Panc1 (cell line): Measurements from ENCODE around the gene DPEP3. TPM values are rescaled to one million over a fixed set of nuclear protein-coding genes. Genes with fewer than 3 reads are reported as not detected.

ENCODE experiments used
- ATAC-seq: fragments of 200-7000 bp; cut with Tn5 transposase; 2 replicates; pipeline ENCODE4 v1.9.1; 2020; ENCODE audit warnings: mild to moderate bottlenecking, moderate library complexity
- Bru-seq: library from RNA; stranded (reverse); fragments of 400-500 nt; gene quantifications from one replicate; lab custom pipeline; 2021; lab: Mats Ljungman, UMichigan
- BruChase-seq, 2 experiments: library from RNA; stranded (reverse); fragments of 400-500 nt; gene quantifications; one replicate each; lab custom pipeline; 2021; lab: Mats Ljungman, UMichigan
- BruUV-seq: library from RNA; stranded (reverse); fragments of 400-500 nt; replicated peaks from 2 replicates; lab custom pipeline; 2021; lab: Mats Ljungman, UMichigan
- CTCF ChIA-PET: fragments of 300-600 bp; sonication (Branson Sonifier 250); formaldehyde crosslinking; loops from one replicate; lab custom pipeline; 2022; ENCODE audit warnings: antibody characterized with exemption; lab: Charles Lee
- POLR2A ChIA-PET: fragments of 300-600 bp; sonication (Branson Sonifier 250); formaldehyde crosslinking; loops from one replicate; lab custom pipeline; 2022; ENCODE audit warnings: antibody characterized with exemption; lab: Charles Lee
- DNase-seq: peaks from one replicate; pipeline ENCODE4 v3.0.0-alpha.2; 2010; ENCODE audit warnings: low read depth, low spot score
- H3K27ac ChIP-seq: 2 replicates; pipeline ENCODE4 v1.5.1; 2011; ENCODE audit warnings: mild to moderate bottlenecking, low read length, inconsistent platforms
- H3K27me3 ChIP-seq: fragments of 200-500 bp; sonication (Bioruptor generic); 2 replicates; pipeline ENCODE4 v1.6.0; 2014; ENCODE audit warnings: low read length, inconsistent platforms; ENCODE audit not compliant: control insufficient read depth, insufficient read depth
- H3K36me3 ChIP-seq: fragments of 200-500 bp; sonication (Bioruptor generic); 2 replicates; pipeline ENCODE4 v1.5.1; 2014; ENCODE audit warnings: inconsistent platforms, mild to moderate bottlenecking, low read length, moderate library complexity; ENCODE audit not compliant: control insufficient read depth, insufficient read depth
- H3K4me1 ChIP-seq: 2 replicates; pipeline ENCODE4 v1.5.1; 2011; ENCODE audit warnings: inconsistent platforms, mild to moderate bottlenecking, low read length, moderate library complexity; ENCODE audit not compliant: control insufficient read depth, insufficient read depth
- H3K4me3 ChIP-seq, 2 experiments: 2 replicates each; pipeline ENCODE4 v1.5.1; 2011 to 2012; ENCODE audit warnings: low read depth in 2 of 2, low read length in 2 of 2, mild to moderate bottlenecking in 2 of 2, inconsistent platforms in 1 of 2, moderate library complexity in 1 of 2
- H3K9me3 ChIP-seq: fragments of 200-500 bp; sonication (Bioruptor generic); 2 replicates; pipeline ENCODE4 v1.5.1; 2014; ENCODE audit warnings: low read depth, mild to moderate bottlenecking, inconsistent platforms, low read length, moderate library complexity; ENCODE audit not compliant: control insufficient read depth, insufficient read depth
- POLR2AphosphoS5 ChIP-seq: IDR thresholded peaks from 2 replicates; pipeline ENCODE4 v1.6.1; 2012; ENCODE audit warnings: mild to moderate bottlenecking, low read depth, low read length, moderate library complexity
- SIN3A ChIP-seq: IDR thresholded peaks from 2 replicates; pipeline ENCODE4 v1.6.1; 2012; ENCODE audit warnings: low read depth, mild to moderate bottlenecking, low read length, moderate library complexity, borderline replicate concordance; ENCODE audit not compliant: insufficient read depth
- TCF7L2 ChIP-seq: IDR thresholded peaks from 2 replicates; pipeline ENCODE4 v1.6.1; 2011; ENCODE audit warnings: mild to moderate bottlenecking, low read depth, low read length, inconsistent platforms
- in situ Hi-C: cut with HindIII; loops from 2 replicates; pipeline ENCODE4 v1.10.0; 2016; ENCODE audit warnings: low sequenced_read_pairs, low pct_unique_long_range_greater_than_20kb
- intact Hi-C: fragments of 100-400 bp; cut with micrococcal nuclease; formaldehyde crosslinking; loops from one replicate; pipeline ENCODE4 v1.10.0; 2022; ENCODE audit not compliant: unreplicated experiment
- long read RNA-seq: library from polyadenylated mRNA; unstranded; transcript quantifications from one replicate; pipeline ENCODE4 v2.0.0, GENCODE V29; 2021; ENCODE audit not compliant: unreplicated experiment
- polyA plus RNA-seq: library from polyadenylated mRNA; unstranded; fragments of >200 nt; gene quantifications from one replicate; pipeline ENCODE4 v1.2.1, GENCODE V29; 2012; ENCODE audit warnings: missing spikeins; ENCODE audit not compliant: insufficient read length
- total RNA-seq: library from RNA; stranded (reverse); gene quantifications from one replicate; pipeline ENCODE4 v1.2.1, GENCODE V29; 2021; ENCODE audit not compliant: unreplicated experiment
- TF ChIP-seq, protein P1 (sequence below): fragments of 450-650 bp; IDR thresholded peaks from 2 replicates; pipeline ENCODE4 v1.5.1; 2017; ENCODE audit warnings: mild to moderate bottlenecking
- TF ChIP-seq, protein P2 (sequence below), 2 experiments: IDR thresholded peaks; 2 replicates each; pipeline ENCODE4 v1.6.1; 2011 to 2012; ENCODE audit warnings: low read depth in 2 of 2, control low read depth in 1 of 2, low read length in 1 of 2, mild to moderate bottlenecking in 1 of 2, moderate library complexity in 1 of 2; ENCODE audit not compliant: insufficient read depth in 1 of 2

Gene DPEP3, protein sequence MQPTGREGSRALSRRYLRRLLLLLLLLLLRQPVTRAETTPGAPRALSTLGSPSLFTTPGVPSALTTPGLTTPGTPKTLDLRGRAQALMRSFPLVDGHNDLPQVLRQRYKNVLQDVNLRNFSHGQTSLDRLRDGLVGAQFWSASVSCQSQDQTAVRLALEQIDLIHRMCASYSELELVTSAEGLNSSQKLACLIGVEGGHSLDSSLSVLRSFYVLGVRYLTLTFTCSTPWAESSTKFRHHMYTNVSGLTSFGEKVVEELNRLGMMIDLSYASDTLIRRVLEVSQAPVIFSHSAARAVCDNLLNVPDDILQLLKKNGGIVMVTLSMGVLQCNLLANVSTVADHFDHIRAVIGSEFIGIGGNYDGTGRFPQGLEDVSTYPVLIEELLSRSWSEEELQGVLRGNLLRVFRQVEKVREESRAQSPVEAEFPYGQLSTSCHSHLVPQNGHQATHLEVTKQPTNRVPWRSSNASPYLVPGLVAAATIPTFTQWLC
- total RNA-seq: not detected
- not detected for polyA plus RNA-seq
- Bru-seq, nascent RNA: not detected
- BruChase-seq, experiment 1, labeled RNA remaining after a 2-hour chase: not detected
- not detected for BruChase-seq, experiment 2, labeled RNA remaining after a 6-hour chase
- long read RNA-seq: 0 reads

DNA sequence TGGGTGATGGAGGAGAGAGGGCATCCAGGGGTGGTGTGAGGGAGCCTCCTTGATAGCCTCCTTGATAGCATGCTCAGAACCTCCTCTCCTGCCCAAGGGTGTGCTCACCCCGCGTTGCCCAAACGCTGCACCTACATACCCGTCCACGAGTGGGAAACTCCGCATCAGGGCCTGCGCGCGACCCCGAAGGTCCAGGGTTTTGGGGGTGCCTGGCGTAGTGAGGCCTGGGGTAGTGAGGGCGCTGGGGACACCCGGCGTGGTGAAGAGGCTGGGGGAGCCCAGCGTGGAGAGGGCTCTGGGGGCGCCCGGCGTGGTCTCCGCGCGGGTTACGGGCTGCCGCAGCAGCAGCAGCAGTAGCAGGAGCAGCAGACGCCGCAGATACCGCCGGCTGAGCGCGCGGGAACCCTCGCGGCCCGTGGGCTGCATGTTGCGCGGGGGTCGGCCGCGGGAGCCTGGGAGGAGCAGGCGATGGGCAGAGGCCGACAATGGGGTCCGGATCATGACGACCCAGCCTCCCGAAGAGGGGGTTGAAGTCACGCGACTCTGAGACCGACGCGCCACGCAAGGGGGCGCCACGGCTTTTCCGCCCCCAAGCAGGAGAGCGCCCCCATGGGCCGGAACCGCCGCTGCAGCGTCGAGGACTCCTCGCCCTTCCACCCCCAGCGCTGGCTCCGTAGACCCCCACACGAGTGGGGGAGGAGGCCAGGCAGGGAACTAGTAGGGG, at the start of gene DPEP3:
Gene DPEP3, minus strand, starts transcription at position 545 of the 724 bp plus-strand sequence. Its CDS starts 119 bp downstream, at position 426.
- ATAC-seq (no peak), DNase-seq (no peak)
- POLR2A ChIA-PET: no interaction called here
- Histone ChIP-seq H3K27ac (no peak within 1 kb of the TSS), H3K4me3 (no peak within 1 kb of the TSS), H3K27me3 (no peaks in the 10 kb centered on the region), H3K36me3 (no peaks in the 10 kb centered on the region), H3K9me3 (no peaks in the 10 kb centered on the region), H3K4me1 (no peaks in the 10 kb centered on the region; the same call in 1 of the 2 replicates)
- TF ChIP-seq, protein P1, sequence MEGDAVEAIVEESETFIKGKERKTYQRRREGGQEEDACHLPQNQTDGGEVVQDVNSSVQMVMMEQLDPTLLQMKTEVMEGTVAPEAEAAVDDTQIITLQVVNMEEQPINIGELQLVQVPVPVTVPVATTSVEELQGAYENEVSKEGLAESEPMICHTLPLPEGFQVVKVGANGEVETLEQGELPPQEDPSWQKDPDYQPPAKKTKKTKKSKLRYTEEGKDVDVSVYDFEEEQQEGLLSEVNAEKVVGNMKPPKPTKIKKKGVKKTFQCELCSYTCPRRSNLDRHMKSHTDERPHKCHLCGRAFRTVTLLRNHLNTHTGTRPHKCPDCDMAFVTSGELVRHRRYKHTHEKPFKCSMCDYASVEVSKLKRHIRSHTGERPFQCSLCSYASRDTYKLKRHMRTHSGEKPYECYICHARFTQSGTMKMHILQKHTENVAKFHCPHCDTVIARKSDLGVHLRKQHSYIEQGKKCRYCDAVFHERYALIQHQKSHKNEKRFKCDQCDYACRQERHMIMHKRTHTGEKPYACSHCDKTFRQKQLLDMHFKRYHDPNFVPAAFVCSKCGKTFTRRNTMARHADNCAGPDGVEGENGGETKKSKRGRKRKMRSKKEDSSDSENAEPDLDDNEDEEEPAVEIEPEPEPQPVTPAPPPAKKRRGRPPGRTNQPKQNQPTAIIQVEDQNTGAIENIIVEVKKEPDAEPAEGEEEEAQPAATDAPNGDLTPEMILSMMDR: no peak
- TF ChIP-seq SIN3A (no peak), TCF7L2 (no peak), POLR2AphosphoS5 (no peak)
- TF ChIP-seq, protein P2, sequence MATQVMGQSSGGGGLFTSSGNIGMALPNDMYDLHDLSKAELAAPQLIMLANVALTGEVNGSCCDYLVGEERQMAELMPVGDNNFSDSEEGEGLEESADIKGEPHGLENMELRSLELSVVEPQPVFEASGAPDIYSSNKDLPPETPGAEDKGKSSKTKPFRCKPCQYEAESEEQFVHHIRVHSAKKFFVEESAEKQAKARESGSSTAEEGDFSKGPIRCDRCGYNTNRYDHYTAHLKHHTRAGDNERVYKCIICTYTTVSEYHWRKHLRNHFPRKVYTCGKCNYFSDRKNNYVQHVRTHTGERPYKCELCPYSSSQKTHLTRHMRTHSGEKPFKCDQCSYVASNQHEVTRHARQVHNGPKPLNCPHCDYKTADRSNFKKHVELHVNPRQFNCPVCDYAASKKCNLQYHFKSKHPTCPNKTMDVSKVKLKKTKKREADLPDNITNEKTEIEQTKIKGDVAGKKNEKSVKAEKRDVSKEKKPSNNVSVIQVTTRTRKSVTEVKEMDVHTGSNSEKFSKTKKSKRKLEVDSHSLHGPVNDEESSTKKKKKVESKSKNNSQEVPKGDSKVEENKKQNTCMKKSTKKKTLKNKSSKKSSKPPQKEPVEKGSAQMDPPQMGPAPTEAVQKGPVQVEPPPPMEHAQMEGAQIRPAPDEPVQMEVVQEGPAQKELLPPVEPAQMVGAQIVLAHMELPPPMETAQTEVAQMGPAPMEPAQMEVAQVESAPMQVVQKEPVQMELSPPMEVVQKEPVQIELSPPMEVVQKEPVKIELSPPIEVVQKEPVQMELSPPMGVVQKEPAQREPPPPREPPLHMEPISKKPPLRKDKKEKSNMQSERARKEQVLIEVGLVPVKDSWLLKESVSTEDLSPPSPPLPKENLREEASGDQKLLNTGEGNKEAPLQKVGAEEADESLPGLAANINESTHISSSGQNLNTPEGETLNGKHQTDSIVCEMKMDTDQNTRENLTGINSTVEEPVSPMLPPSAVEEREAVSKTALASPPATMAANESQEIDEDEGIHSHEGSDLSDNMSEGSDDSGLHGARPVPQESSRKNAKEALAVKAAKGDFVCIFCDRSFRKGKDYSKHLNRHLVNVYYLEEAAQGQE (IDR thresholded peaks at IDR 0.05; ENCODE audit: insufficient read depth in 1 of 2, low read depth in 2 of 2, low read length in 1 of 2): no peak
- CTCF ChIA-PET: no interaction called here
- intact Hi-C loops: no loop called here
- no TSS peak for BruUV-seq
- in situ Hi-C loops: no loop called here

DNA sequence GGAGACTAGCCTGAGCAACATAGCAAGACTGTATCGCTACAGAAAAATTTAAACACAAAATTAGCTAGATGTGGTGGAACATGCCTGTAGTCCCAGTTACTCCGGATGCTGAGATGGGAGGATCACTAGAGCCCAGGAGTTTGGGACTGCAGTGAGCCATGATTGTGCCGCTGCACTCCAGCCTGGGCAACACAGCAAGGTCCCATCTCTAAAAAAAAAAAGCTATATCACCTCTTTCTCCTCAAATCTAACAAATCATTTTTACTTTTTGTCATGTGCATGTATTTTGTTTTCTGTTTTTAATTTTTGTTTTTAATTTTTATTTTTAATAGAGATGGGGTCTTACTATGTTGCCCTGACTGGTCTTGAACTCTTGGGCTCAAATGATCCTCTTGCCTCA, 48.7 kb upstream of the DPEP3 start:
- Histone ChIP-seq H3K4me1 (no peaks in the 10 kb centered on the region), H3K4me3 (no peak overlapping the region), H3K36me3 (no peaks in the 10 kb centered on the region; the same call in 1 of the 2 replicates), H3K27ac (no peak overlapping the region), H3K9me3 (no peaks in the 10 kb centered on the region), H3K27me3 (no peaks in the 10 kb centered on the region)
- ChIA-PET POLR2A (no interaction called here), CTCF (no interaction called here)
- intact Hi-C loops: no loop called here
- in situ Hi-C loops: no loop called here
- BruUV-seq: no TSS peak
- no peak for DNase-seq
- TF ChIP-seq TCF7L2 (no peak), POLR2AphosphoS5 (no peak), SIN3A (no peak)
- TF ChIP-seq, protein P1: no peak
- TF ChIP-seq, protein P2 (IDR thresholded peaks at IDR 0.05; ENCODE audit: insufficient read depth in 1 of 2, low read depth in 2 of 2, low read length in 1 of 2): no peak
- ATAC-seq: no peak
